Inflammatory macrophage (primary cell): ENCODE data around the gene NCOA7.
A peak's percentile ranks its signal among the peaks of the same experiment; 100 is the strongest.

Experiments used
- DNase-seq, 2 donors: peaks; one replicate each; pipeline ENCODE4 v3.0.0-alpha.2; 2020 to 2022
- total RNA-seq, 18 experiments: gene quantifications; one replicate each; lab custom pipeline; 2026; ENCODE audit warnings: mixed read lengths in 6 of 18, inconsistent platforms in 2 of 18; lab: John Stamatoyannopoulos, UW

NCOA7 gene
- 48.9 to 201 (median 72.7) reads per million in 18 experiments for total RNA-seq

- DNase-seq = peak; percentile 78 to 84
These were observed at the start of gene NCOA7 for GRCh38 chr6:125790358-125791150. Gene NCOA7 (plus strand): TSS chr6:125790960. CDS start chr6:125815355, 24,395 bp downstream.

GRCh38 chr6:125741336-125741735, 49.4 kb upstream of the NCOA7 start:
- no peak for DNase-seq

GRCh38 chr6:125742024-125742423, 48.7 kb upstream of the NCOA7 start:
- no peak for DNase-seq

- DNase-seq = no peak
These were observed 48.2 kb upstream of the NCOA7 start for GRCh38 chr6:125742464-125743120.

GRCh38 chr6:125743604-125744003, 47.2 kb upstream of the NCOA7 start:
- DNase-seq = no peak

GRCh38 chr6:125745281-125746018, 45.3 kb upstream of the NCOA7 start:
- no peak for DNase-seq

GRCh38 chr6:125746019-125746414, 44.7 kb upstream of the NCOA7 start:
- DNase-seq = no peak

- DNase-seq = peak in 1 of 2 donors; percentile 18
These were observed 43.8 kb upstream of the NCOA7 start for GRCh38 chr6:125746731-125747588.

- no peak for DNase-seq
These were observed 43.0 kb upstream of the NCOA7 start for GRCh38 chr6:125747589-125748405.

- DNase-seq = peak in 1 of 2 donors; percentile 18
These were observed 42.2 kb upstream of the NCOA7 start for GRCh38 chr6:125748406-125749172.

- DNase-seq = peak; percentile 89 to 95
These were observed 41.4 kb upstream of the NCOA7 start, which contains the start of gene HEY2 for GRCh38 chr6:125749173-125749864. Gene HEY2 (plus strand): TSS chr6:125749632. CDS start chr6:125749777, 145 bp downstream.

- DNase-seq = no peak
These were observed 40.7 kb upstream of the NCOA7 start for GRCh38 chr6:125749865-125750691.

GRCh38 chr6:125750692-125751333, 39.9 kb upstream of the NCOA7 start:
- no peak for DNase-seq

- DNase-seq = no peak
These were observed 39.3 kb upstream of the NCOA7 start for GRCh38 chr6:125751334-125751916.

GRCh38 chr6:125752773-125753172, 38.0 kb upstream of the NCOA7 start:
- DNase-seq = no peak

- DNase-seq = peak in 1 of 2 donors; percentile 33
These were observed 37.4 kb upstream of the NCOA7 start for GRCh38 chr6:125753218-125753936.

GRCh38 chr6:125753937-125754259, 36.9 kb upstream of the NCOA7 start:
- DNase-seq = no peak
